ENCODE data around the gene SLC24A3. TPM values are rescaled to one million over a fixed set of nuclear protein-coding genes. Genes with fewer than 3 reads are reported as not detected.

Gene SLC24A3
- total and polyA plus RNA-seq, 4 donors = 1.9 to 8.4 (median 5.8) TPM

- DNase-seq (no peak), ATAC-seq (ENCODE audit: insufficient read depth, low FRiP score) (no peak)
- no peak for TF ChIP-seq CTCF (IDR thresholded peaks at IDR 0.05; ENCODE audit: control extremely low read depth, extremely low read depth)
- H3K36me3 ChIP-seq (ENCODE audit: control insufficient read depth in 4 of 4, insufficient read depth in 4 of 4, low read length in 4 of 4) = no peaks in the 10 kb centered on the region
- H3K4me1 ChIP-seq (ENCODE audit: control insufficient read depth in 5 of 5, insufficient read depth in 5 of 5, low read length in 5 of 5) = peaks cover 0 to 5% (median 0%) of the 10 kb centered on the region in 5 donors
- WGBS, 2 donors = 90 to 96% methylated on average over 2 of the region's 2 CpGs
- H3K4me3 ChIP-seq = no peak overlapping the region
- no peaks in the 10 kb centered on the region for H3K27me3 ChIP-seq (ENCODE audit: control insufficient read depth in 3 of 3, insufficient read depth in 3 of 3, low read length in 2 of 3)
- peaks cover 0 to 2% (median 0%) of the 10 kb centered on the region in 4 donors for H3K9me3 ChIP-seq (ENCODE audit: control insufficient read depth in 4 of 4, insufficient read depth in 3 of 4, low read length in 3 of 4)
- H3K9ac ChIP-seq (ENCODE audit: insufficient read depth in 1 of 2, low read length in 2 of 2) = no peak overlapping the region
- no peak overlapping the region for H3K27ac ChIP-seq (ENCODE audit: low read depth in 1 of 2, low read length in 1 of 2)
These were observed 529.5 kb downstream of the SLC24A3 start for GRCh38 chr20:19741924-19742323.

GRCh38 chr20:19742974-19743639 lies 530.7 kb downstream of the SLC24A3 start:
- Histone ChIP-seq H3K36me3 (ENCODE audit: control insufficient read depth in 4 of 4, insufficient read depth in 4 of 4, low read length in 4 of 4) (no peaks in the 10 kb centered on the region), H3K4me1 (ENCODE audit: control insufficient read depth in 5 of 5, insufficient read depth in 5 of 5, low read length in 5 of 5) (no peaks in the 10 kb centered on the region), H3K27ac (ENCODE audit: low read depth in 1 of 2, low read length in 1 of 2) (no peak overlapping the region), H3K9ac (ENCODE audit: insufficient read depth in 1 of 2, low read length in 2 of 2) (no peak overlapping the region), H3K27me3 (ENCODE audit: control insufficient read depth in 3 of 3, insufficient read depth in 3 of 3, low read length in 2 of 3) (no peaks in the 10 kb centered on the region), H3K4me3 (no peak overlapping the region), H3K9me3 (ENCODE audit: control insufficient read depth in 4 of 4, insufficient read depth in 3 of 4, low read length in 3 of 4) (peaks cover 0 to 2% (median 0%) of the 10 kb centered on the region in 4 donors)
- TF ChIP-seq CTCF (IDR thresholded peaks at IDR 0.05; ENCODE audit: control extremely low read depth, extremely low read depth) = no peak
- DNase-seq (no peak), ATAC-seq (ENCODE audit: insufficient read depth, low FRiP score) (no peak)
- 59 to 73% methylated on average over 9 of the region's 9 CpGs for WGBS, 2 donors

- no peaks in the 10 kb centered on the region for H3K4me1 ChIP-seq (ENCODE audit: control insufficient read depth in 5 of 5, insufficient read depth in 5 of 5, low read length in 5 of 5)
- no peak overlapping the region for H3K27ac ChIP-seq (ENCODE audit: low read depth in 1 of 2, low read length in 1 of 2)
- H3K27me3 ChIP-seq (ENCODE audit: control insufficient read depth in 3 of 3, insufficient read depth in 3 of 3, low read length in 2 of 3) = no peaks in the 10 kb centered on the region
- no peak overlapping the region for H3K4me3 ChIP-seq
- ATAC-seq (ENCODE audit: insufficient read depth, low FRiP score) (no peak), DNase-seq (no peak)
- peaks cover 0 to 2% (median 0%) of the 10 kb centered on the region in 4 donors for H3K9me3 ChIP-seq (ENCODE audit: control insufficient read depth in 4 of 4, insufficient read depth in 3 of 4, low read length in 3 of 4)
- no peak overlapping the region for H3K9ac ChIP-seq (ENCODE audit: insufficient read depth in 1 of 2, low read length in 2 of 2)
- WGBS, 2 donors = 8 to 11% methylated on average over 1 of the region's 1 CpG
- no peaks in the 10 kb centered on the region for H3K36me3 ChIP-seq (ENCODE audit: control insufficient read depth in 4 of 4, insufficient read depth in 4 of 4, low read length in 4 of 4)
- TF ChIP-seq CTCF (IDR thresholded peaks at IDR 0.05; ENCODE audit: control extremely low read depth, extremely low read depth) = no peak
These were observed 531.2 kb downstream of the SLC24A3 start for GRCh38 chr20:19743640-19743995.

- 95 to 100% methylated on average over 3 of the region's 3 CpGs for WGBS, 2 donors
- H3K4me1 ChIP-seq (ENCODE audit: control insufficient read depth in 5 of 5, insufficient read depth in 5 of 5, low read length in 5 of 5) = peaks cover 0 to 6% (median 0%) of the 10 kb centered on the region in 5 donors
- DNase-seq = no peak
- H3K4me3 ChIP-seq = no peak overlapping the region
- no peak for TF ChIP-seq CTCF (IDR thresholded peaks at IDR 0.05; ENCODE audit: control extremely low read depth, extremely low read depth)
- no peaks in the 10 kb centered on the region for H3K27me3 ChIP-seq (ENCODE audit: control insufficient read depth in 3 of 3, insufficient read depth in 3 of 3, low read length in 2 of 3)
- no peaks in the 10 kb centered on the region for H3K36me3 ChIP-seq (ENCODE audit: control insufficient read depth in 4 of 4, insufficient read depth in 4 of 4, low read length in 4 of 4)
- H3K27ac ChIP-seq (ENCODE audit: low read depth in 1 of 2, low read length in 1 of 2) = no peak overlapping the region
- no peak for ATAC-seq (ENCODE audit: insufficient read depth, low FRiP score)
- H3K9me3 ChIP-seq (ENCODE audit: control insufficient read depth in 4 of 4, insufficient read depth in 3 of 4, low read length in 3 of 4) = peaks cover 0 to 2% (median 0%) of the 10 kb centered on the region in 4 donors
- H3K9ac ChIP-seq (ENCODE audit: insufficient read depth in 1 of 2, low read length in 2 of 2) = no peak overlapping the region
These were observed 532.7 kb downstream of the SLC24A3 start for GRCh38 chr20:19745106-19745505.

Data from lung (tissue), 12 donors.